ENCODE data around the gene C19orf67. TPM values are rescaled to one million over a fixed set of nuclear protein-coding genes. Genes with fewer than 3 reads are reported as not detected.

C19orf67 gene
- total RNA-seq, 1 donor: 0.27 TPM

GRCh38 chr19:14089412-14089661 is 3.8 kb upstream of the C19orf67 start:
- H3K4me3 ChIP-seq (ENCODE audit: low read depth, low read length): peak overlapping the region; percentile 68
- peak; percentile 30 for TF ChIP-seq CTCF (IDR thresholded peaks at IDR 0.05; ENCODE audit: insufficient read depth, low read length)
- DNase-seq (ENCODE audit: low read depth): peak; percentile 39

GRCh38 chr19:14088634-14089411 is 3.2 kb upstream of the C19orf67 start:
- no peak for TF ChIP-seq CTCF (IDR thresholded peaks at IDR 0.05; ENCODE audit: insufficient read depth, low read length)
- peak overlapping the region; percentile 68 for H3K4me3 ChIP-seq (ENCODE audit: low read depth, low read length)
- no peak for DNase-seq (ENCODE audit: low read depth)

GRCh38 chr19:14086098-14086497 is 515 bp upstream of the C19orf67 start:
- no peak for TF ChIP-seq CTCF (IDR thresholded peaks at IDR 0.05; ENCODE audit: insufficient read depth, low read length)
- no peak for DNase-seq (ENCODE audit: low read depth)
- H3K4me3 ChIP-seq (ENCODE audit: low read depth, low read length): no peak overlapping the region

GRCh38 chr19:14082675-14082960 is 3.0 kb downstream of the C19orf67 start:
- no peak for DNase-seq (ENCODE audit: low read depth)
- no peak for TF ChIP-seq CTCF (IDR thresholded peaks at IDR 0.05; ENCODE audit: insufficient read depth, low read length)
- peak overlapping the region; percentile 78 for H3K4me3 ChIP-seq (ENCODE audit: low read depth, low read length)

- DNase-seq (ENCODE audit: low read depth): no peak
- peak overlapping the region; percentile 78 for H3K4me3 ChIP-seq (ENCODE audit: low read depth, low read length)
- TF ChIP-seq CTCF (IDR thresholded peaks at IDR 0.05; ENCODE audit: insufficient read depth, low read length): no peak
Measured at GRCh38 chr19:14081797-14082674, 3.5 kb downstream of the C19orf67 start.

- DNase-seq (ENCODE audit: low read depth): peak; percentile 100
- TF ChIP-seq CTCF (IDR thresholded peaks at IDR 0.05; ENCODE audit: insufficient read depth, low read length): no peak
- H3K4me3 ChIP-seq (ENCODE audit: low read depth, low read length): peak overlapping the region; percentile 81
Measured at GRCh38 chr19:14080887-14081796, 4.4 kb downstream of the C19orf67 start.
